ENCODE measurements around the gene BRMS1L. TPM values are rescaled to one million over a fixed set of nuclear protein-coding genes. Genes with fewer than 3 reads are reported as not detected.

Gene BRMS1L
- total and polyA plus RNA-seq, 2 of the 13 experiments (the other 11 are each of a cell fraction or from before 2014, with no cell fraction given): 21.1 to 23.8 TPM

- peak; percentile 31; the same call in 1 of the 2 replicates for TF ChIP-seq ARID5B (CRISPR knock-in tag; IDR thresholded peaks at IDR 0.05)
- TF ChIP-seq RAD21 (CRISPR knock-in tag; IDR thresholded peaks at IDR 0.05): peak; percentile 21; the same call in 1 of the 2 replicates
- peak; percentile 3; the same call in 1 of the 2 replicates for TF ChIP-seq TCF7 (IDR thresholded peaks at IDR 0.05; ENCODE audit: low read depth)
- TF ChIP-seq ZNF879 (CRISPR knock-in tag; IDR thresholded peaks at IDR 0.05): peak; percentile 38; the same call in 1 of the 2 replicates
- 0 out of 4 replicates have a peak, but pooled peaks of 1 of the 2 experiments have one; percentile 4 for TF ChIP-seq EP300 (IDR thresholded peaks at IDR 0.05; ENCODE audit: low read depth in 2 of 2, low read length in 2 of 2)
- no peak for TF ChIP-seq EP300 (CRISPR knock-in tag; IDR thresholded peaks at IDR 0.05; ENCODE audit: borderline replicate concordance)
- no peak for TF ChIP-seq NONO (IDR thresholded peaks at IDR 0.05)
- TF ChIP-seq NONO (CRISPR knock-in tag; conservative IDR thresholded peaks at IDR 0.05): 0 out of 2 replicates have a peak, but pooled peaks have one; percentile 19
- TF ChIP-seq SKI (IDR thresholded peaks at IDR 0.05; ENCODE audit: partially characterized antibody): peak; percentile 13
- 0 out of 2 replicates have a peak, but pooled peaks have one; percentile 47 for TF ChIP-seq ZNF124 (CRISPR knock-in tag; IDR thresholded peaks at IDR 0.05)
- 0 out of 2 replicates have a peak, but pooled peaks have one; percentile 37 for TF ChIP-seq ZBED4 (CRISPR knock-in tag; IDR thresholded peaks at IDR 0.05; ENCODE audit: borderline replicate concordance)
- TF ChIP-seq CBFB (CRISPR knock-in tag; IDR thresholded peaks at IDR 0.05): 0 out of 2 replicates have a peak, but pooled peaks have one; percentile 23
- no peak for TF ChIP-seq GRHL1 (CRISPR knock-in tag; conservative IDR thresholded peaks at IDR 0.05)
- TF ChIP-seq CEBPG (CRISPR knock-in tag; IDR thresholded peaks at IDR 0.05): 0 out of 2 replicates have a peak, but pooled peaks have one; percentile 5
- 0 out of 2 replicates have a peak, but pooled peaks have one; percentile 17 for TF ChIP-seq GATAD1 (CRISPR knock-in tag; IDR thresholded peaks at IDR 0.05)
- no peak for TF ChIP-seq ZNF615 (CRISPR knock-in tag; IDR thresholded peaks at IDR 0.05; ENCODE audit: borderline replicate concordance)
- no peak for TF ChIP-seq ZNF740 (CRISPR knock-in tag; IDR thresholded peaks at IDR 0.05)
- TF ChIP-seq ERF (CRISPR knock-in tag; IDR thresholded peaks at IDR 0.05): 0 out of 2 replicates have a peak, but pooled peaks have one; percentile 48
- TF ChIP-seq FOXP1 (IDR thresholded peaks at IDR 0.05): no peak
- TF ChIP-seq FOXP1 (CRISPR knock-in tag; IDR thresholded peaks at IDR 0.05): peak; percentile 35; the same call in 1 of the 2 replicates
- TF ChIP-seq GATAD2A (CRISPR knock-in tag; IDR thresholded peaks at IDR 0.05): 0 out of 2 replicates have a peak, but pooled peaks have one; percentile 39
- TF ChIP-seq POLR2G (IDR thresholded peaks at IDR 0.05; ENCODE audit: low read depth, low read length): no peak
Observed at GRCh38 chr14:35883677-35884293, 57.6 kb downstream of the BRMS1L start (continued).

Data from HepG2 (cell line).